Glomerular visceral epithelial cell (primary cell): ENCODE results near the gene ANGPTL8.

ENCODE experiments used
- DNase-seq: peaks from one replicate; pipeline ENCODE4 v3.0.0-alpha.2; 2016; ENCODE audit errors: extremely low spot score

ANGPTL8 gene

GRCh38 chr19:11203194-11204075, 36.0 kb upstream of the ANGPTL8 start:
- DNase-seq = peak; percentile 86

GRCh38 chr19:11204076-11204602, 35.3 kb upstream of the ANGPTL8 start:
- DNase-seq = no peak

- DNase-seq = peak; percentile 87
Observed at GRCh38 chr19:11204943-11205349, 34.5 kb upstream of the ANGPTL8 start.

- DNase-seq = no peak
Observed at GRCh38 chr19:11205939-11206570, 33.4 kb upstream of the ANGPTL8 start.

- DNase-seq = no peak
Observed at GRCh38 chr19:11208561-11209471, 30.6 kb upstream of the ANGPTL8 start.

- DNase-seq = no peak
Observed at GRCh38 chr19:11209839-11210655, 29.4 kb upstream of the ANGPTL8 start.

GRCh38 chr19:11210656-11210928, 28.8 kb upstream of the ANGPTL8 start:
- no peak for DNase-seq

- no peak for DNase-seq
Observed at GRCh38 chr19:11214387-11214786, 25.0 kb upstream of the ANGPTL8 start.

GRCh38 chr19:11221082-11221598, 18.3 kb upstream of the ANGPTL8 start:
- no peak for DNase-seq

GRCh38 chr19:11223200-11223599, 16.2 kb upstream of the ANGPTL8 start:
- no peak for DNase-seq

GRCh38 chr19:11224429-11224828, 15.0 kb upstream of the ANGPTL8 start:
- no peak for DNase-seq

- no peak for DNase-seq
Observed at GRCh38 chr19:11225172-11225571, 14.2 kb upstream of the ANGPTL8 start.

GRCh38 chr19:11225815-11226214, 13.6 kb upstream of the ANGPTL8 start:
- DNase-seq = no peak

- no peak for DNase-seq
Observed at GRCh38 chr19:11226716-11227166, 12.7 kb upstream of the ANGPTL8 start.

- no peak for DNase-seq
Observed at GRCh38 chr19:11227195-11227886, 12.1 kb upstream of the ANGPTL8 start.

- no peak for DNase-seq
Observed at GRCh38 chr19:11230621-11231386, 8.6 kb upstream of the ANGPTL8 start.

- no peak for DNase-seq
Observed at GRCh38 chr19:11232555-11232954, 6.9 kb upstream of the ANGPTL8 start.

- DNase-seq = no peak
Observed at GRCh38 chr19:11233073-11233472, 6.3 kb upstream of the ANGPTL8 start.

GRCh38 chr19:11234486-11235075, 4.8 kb upstream of the ANGPTL8 start:
- no peak for DNase-seq
